ENCODE measurements around the gene FBL.

DNA sequence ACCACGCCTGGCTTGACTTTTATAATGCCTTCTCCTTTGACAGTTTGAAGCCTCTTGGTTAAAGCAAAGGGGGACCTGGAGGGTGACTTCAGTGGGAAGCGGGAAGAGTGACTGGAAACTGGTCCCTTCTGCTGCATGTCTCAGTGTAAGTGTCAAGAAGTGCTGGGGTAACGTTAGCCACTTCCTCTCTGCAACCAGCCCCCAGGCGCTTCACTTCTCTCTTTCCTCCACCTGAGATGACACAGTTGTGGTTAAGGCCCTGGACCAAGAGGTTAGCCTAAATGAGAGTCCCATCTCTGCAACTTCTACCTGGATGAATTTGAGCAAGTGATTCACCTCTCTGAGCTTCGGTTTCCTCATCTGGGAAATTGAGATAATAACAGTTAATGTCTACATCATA lies 51.2 kb downstream of the FBL start:
- TF ChIP-seq EZH2 (IDR thresholded peaks at IDR 0.05) (no peak), FOXP2 (optimal IDR thresholded peaks at IDR 0.05; ENCODE audit: control extremely low read depth, extremely low read length, insufficient read depth) (no peak)
